HG03280 (cell line): ENCODE measurements around the gene SV2C.

ENCODE experiments used
- ATAC-seq: cut with Tn5 transposase; IDR thresholded peaks from one replicate; pipeline ENCODE4 v1.9.1; 2021; ENCODE audit warnings: mild to moderate bottlenecking, moderate library complexity; ENCODE audit not compliant: unreplicated experiment

Gene SV2C

DNA sequence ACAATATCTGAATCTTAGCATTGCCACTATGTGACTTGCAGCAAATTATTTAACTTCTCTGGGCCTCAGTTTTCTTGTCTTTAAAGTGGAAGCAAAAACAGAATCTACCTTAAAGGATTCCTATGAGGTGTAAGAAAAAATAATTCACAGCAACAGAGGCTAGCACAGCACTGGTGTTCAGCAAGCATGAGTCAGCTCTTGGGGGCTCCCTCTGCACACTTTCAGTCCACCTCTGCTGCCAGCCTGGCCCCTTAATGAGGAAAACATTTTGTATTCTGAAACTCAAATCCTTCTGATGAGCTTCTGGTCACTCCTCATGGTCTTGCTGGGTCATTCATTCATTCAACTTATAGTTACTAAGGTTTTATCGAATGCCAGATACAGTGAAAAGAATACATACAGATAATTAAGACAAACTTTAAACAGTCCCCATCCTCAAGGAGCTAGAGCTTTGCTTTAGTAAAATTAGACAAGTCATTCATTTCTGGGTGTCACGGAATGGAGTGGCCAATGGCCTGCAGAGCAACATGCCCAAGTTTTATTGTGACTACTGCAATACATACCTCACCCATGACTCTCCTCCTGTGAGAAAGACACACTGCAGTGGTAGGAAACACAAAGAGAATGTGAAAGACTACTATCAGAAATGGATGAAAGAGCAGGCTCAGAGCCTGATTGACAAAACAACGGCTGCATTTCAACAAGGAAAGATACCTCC, 293.1 kb downstream of the SV2C start:
- no peak for ATAC-seq

DNA sequence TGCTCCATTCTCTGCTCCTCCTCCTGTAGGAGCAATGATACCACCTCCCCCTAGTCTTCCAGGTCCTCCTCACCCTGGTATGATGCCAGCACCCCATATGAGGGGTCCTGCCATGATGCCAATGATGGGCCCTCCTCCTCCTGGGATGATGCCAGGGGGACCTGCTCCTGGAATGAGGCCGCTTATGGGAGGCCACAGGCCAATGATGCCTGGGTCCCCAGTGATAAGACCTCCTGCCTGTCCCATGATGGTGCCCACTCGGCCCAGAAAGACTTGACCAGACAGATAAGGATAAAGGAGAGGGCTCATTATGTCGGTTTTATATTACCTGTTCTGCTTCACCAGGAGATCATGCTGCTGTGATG, 293.7 kb downstream of the SV2C start:
- ATAC-seq, result no peak

DNA sequence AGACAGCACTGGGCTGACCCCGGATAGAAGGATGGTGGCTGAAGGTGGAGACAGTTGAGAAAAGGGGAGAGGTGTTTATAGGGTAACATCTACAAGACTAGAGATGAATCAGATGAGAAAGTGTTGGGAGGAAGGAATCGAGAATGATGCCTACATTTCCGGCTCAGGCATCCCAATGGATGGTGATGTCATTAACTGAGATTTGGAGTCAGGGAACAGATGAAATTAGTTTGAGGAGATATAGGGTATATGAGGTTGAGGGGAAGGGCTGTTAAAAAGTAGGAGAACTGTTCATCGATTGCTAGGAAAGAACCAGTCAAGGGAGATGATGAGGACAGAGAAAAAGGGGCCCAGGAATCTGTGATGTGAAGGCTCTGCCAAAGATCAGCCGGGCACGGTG, 295.2 kb downstream of the SV2C start:
- no peak for ATAC-seq

DNA sequence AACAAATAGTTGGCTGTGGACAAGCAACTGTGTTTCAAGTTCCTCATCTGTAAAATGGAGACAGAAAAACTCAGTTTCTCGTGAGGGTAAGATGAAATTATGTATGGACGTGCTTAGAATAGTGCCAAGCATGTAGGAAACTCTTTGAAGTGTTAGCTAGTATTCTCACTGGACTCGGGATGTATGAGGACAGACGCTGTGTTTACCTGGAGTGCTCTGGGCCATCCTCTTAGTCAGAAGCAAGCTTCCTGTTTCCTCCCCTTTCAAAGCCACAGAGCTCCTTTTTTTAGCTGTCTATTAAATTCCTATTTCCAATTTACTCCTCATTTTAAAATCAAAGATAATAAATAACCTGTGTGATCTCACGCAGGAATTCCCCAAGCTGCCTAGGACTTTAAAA, 296.1 kb downstream of the SV2C start:
- no peak for ATAC-seq

DNA sequence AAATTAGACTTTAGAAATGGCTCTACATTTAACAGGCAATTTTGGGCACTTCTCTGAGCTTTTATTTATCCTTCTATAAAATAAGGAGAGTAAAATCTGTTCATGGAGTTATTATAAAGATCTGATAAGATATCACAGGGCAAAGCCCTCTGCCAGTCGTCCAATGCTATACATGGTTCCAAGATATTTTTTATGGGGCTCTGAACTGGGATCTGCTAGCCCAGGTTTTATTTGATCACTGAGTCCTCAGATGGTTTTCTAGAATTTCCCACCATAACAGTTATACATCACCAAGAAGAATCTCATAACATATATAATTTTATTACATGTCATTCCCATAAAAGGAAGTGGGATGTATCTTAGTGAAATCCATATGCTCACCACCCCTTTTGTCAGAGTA, 296.7 kb downstream of the SV2C start:
- ATAC-seq, result no peak

DNA sequence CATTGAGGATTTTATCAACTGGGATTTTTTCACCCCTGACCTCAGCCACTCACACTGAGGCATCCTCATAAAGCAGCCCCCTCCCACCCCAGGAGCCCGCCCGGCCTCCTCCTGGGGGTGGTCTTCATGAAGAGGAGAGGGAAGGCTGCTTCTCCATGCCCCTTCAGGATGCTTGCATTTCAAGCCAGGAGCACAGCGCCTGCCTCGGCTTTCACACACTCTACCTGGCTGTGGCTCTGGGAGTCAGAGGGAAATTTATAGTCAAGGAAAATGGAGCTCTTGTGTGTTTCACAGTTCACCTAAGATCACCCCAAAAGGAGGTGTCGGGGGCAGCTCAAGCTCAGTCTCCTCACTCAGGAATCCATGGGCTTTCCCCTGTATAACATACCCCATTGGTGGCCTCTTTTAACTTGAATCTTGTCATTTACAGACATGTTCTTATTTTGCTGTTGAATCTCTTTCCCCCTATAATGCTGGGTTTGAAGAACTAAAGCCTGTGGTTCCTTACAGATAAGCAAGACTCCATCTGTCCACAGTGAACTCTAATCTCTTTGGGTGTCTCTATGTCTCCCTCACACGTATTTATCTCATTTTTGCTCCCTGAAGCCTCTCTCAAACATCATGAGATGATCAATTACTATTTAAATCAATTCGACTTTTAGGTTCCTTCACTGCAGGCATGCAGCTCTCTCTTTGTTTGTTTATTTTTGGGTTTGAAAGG, 297.3 kb downstream of the SV2C start:
- ATAC-seq, result no peak

DNA sequence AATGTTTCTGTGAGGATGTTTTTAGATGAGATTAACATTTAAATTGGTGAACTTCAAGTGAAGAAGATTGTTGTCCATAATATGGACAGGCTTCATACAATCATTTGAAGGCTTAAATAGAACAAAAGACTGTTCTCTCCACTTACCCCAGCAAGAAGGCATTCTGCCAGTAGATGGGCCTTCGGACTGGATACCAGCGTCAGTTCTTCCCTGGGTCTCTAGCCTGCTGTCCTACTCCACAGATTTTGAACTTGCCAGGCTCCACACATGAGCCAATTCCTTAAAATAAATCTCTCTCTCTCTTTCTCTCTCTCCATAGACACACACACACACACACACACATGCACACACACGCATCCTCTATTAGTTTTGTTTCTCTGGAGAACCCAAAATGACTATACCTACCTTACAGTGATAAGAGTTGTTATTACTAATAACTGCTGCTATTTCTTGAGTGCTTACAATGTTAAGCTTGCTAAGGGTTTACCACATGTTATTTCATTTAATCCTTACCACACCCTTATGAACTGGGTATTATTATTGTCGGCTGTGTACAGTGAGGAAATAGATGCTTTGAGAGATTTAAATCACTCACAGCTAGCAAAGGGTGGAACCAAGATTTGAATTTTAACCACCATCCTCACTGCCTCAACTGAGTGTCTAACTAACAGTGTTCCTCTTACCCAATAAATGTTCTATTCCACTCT, 300.1 kb downstream of the SV2C start:
- ATAC-seq, result no peak

DNA sequence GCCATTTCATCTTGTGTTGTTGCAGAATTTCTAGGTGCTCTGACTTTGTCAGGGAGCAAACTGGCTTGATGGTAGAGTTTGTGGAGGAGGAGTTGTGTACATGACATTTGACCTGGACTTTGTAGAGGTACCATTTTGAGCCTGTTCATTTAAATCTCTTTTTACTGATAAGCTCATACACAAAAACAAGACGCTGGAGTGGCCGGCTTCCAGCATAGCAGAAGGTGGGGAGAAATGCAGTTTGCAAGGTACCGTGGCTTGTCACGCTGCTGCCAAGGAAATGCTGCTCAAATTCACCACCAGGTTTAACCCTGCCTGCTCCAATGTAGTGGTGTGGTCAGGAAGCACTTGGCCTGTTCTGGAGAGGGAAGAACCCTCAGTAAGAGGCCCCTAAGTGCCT, 301.0 kb downstream of the SV2C start:
- no peak for ATAC-seq

DNA sequence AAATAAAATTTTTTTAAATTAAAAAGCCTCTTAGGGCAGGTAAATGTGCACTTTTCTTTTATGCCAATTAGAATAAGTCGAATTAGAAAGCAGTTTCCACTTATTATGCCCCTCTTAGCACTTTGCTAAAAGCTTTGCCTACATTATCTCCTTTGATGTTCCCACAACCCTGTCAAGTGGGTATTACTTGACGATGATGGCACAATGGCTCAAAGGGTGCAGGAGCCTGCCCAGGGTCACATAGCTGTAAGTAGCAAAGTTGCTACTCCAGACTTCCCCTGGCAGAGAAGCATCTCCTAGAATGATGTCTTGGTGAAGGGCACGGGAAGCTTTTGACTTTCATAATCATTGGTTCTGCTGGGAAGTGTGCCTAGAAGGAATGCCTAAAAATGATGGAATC, 301.5 kb downstream of the SV2C start:
- no peak for ATAC-seq

DNA sequence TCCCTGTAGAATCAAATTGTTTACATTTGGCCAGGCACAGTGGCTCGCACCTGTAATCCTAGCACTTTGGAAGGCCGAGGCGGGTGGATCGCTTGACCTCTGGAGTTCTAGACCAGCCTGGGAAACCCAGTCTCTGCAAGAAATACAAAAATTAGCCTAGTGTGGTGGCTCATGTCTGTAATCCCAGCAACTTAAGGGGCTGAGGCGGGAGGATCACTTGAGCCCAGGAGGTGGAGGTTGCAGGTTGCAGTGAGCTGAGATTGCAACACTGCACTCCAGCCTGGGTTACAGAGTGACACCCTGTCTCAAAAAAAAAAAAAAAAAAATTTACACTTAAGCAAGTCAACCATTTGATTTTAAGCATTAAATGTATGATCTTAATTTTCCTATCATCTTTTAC, 302.4 kb downstream of the SV2C start:
- no peak for ATAC-seq

DNA sequence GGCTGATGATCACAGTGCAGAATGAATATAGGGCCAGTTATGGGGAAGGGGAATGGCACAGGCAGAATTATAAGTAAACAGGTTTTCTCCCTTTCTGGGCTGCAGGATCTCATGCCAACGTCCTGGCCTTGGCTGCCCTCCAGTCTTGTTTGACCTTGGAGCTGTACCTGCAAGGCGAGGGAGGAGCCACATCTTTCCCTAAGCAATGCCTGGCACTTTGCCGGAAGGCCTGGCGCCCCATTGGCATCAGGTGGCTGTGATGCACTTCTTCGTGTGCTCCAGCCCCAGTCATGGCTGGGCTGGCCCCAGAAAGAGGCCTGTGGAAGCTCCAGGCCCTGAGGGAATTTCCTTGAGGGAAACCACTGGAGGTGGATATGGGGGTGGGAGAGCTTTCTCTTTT, 303.2 kb downstream of the SV2C start:
- no peak for ATAC-seq

DNA sequence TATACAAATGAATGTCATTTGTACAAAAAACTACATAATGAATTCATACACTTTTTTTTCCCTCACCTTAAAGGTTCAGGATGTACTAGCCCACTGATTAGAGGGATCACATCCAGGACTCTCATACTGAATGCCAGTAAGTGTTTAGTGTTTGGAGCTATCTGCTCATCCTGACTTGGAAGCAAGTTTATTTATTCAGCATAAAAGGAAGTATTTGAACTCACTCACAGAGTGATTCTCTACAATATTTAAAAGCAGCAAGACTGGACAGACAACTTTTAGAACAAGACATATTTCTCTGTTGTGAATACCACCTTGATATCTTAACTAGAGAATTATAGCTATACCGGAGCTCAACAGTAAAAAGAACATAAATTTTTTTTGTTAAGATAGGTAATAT, 305.1 kb downstream of the SV2C start:
- no peak for ATAC-seq

DNA sequence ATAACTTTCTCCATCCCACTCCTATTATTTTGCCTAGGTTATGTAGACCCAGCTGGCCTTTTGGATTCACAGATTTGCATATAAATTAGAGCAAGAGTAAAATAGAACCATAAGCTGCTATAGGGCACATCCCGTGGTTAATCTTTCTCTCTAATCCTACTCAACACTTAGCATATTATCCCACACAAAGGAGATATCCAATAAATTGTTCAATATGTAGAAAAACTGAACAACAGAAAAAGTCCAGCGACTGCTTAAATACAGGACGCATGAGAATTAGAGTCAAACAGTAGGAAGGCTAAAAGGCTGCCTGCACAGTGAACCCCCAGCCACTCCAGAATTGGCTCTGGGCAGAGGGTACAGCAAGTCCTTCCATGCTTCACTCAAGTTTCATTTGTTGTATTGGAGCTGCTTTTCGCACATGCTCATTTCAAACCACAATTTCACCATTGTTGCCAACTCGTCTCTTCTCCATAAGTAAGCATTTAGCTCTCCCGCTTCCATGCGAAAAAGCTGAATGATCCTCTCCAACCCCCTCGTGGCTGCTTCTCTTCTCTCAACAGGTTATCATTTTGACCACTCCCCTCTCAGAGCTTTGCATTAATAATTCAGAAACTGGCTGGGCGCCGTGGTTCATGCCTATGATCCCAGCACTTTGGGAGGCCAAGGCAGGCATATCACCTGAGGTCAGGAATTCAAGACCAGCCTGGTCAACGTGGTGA, 305.8 kb downstream of the SV2C start:
- ATAC-seq, result no peak

DNA sequence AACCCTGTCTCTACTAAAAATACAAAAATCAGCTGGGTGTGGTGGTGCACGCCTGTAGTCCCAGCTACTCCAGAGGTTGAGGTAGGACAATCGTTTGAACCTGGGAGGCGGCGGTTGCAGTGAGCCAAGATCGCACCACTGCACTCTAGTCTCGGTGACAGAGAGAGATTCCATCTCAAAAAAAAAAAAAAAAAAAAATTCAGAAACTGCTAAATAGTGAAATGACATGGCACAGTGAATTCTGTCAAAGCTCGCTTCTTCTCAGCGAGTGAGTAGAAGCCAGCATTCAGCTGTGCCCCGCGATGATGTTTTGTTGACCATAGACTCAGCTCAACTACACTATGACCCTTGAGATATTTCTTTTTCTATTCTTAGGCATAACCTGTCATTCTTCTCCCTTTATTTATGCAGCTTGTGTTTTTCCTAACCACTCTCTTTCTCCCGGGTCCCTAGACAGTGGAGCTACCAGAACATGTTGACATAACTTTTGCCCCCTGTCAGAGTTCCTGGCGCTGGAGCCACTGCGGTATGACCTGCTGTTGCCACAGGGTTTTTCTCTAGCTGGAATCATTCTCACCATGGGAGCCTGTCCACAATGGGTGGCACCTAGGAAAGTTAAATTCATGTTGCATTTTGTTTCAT, 306.5 kb downstream of the SV2C start:
- ATAC-seq, result no peak

DNA sequence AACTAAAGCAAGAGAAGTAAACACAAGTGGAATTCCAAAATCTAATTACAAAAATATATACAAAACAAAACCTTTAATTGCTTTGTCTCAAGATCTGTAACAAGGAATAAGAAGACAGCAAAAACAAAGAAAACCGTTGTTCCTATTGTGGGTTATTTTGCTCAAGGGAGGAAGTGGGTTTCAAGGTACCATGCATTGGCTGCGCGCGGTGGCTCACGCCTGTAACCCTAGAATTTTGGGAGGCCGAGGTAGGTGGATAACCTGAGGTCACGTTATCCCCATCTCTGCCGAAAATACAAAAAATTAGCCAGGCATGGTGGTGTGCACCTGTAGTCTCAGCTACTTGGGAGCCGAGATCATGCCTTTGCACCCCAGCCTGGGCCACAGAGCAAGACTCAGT, 307.8 kb downstream of the SV2C start:
- ATAC-seq, result no peak

DNA sequence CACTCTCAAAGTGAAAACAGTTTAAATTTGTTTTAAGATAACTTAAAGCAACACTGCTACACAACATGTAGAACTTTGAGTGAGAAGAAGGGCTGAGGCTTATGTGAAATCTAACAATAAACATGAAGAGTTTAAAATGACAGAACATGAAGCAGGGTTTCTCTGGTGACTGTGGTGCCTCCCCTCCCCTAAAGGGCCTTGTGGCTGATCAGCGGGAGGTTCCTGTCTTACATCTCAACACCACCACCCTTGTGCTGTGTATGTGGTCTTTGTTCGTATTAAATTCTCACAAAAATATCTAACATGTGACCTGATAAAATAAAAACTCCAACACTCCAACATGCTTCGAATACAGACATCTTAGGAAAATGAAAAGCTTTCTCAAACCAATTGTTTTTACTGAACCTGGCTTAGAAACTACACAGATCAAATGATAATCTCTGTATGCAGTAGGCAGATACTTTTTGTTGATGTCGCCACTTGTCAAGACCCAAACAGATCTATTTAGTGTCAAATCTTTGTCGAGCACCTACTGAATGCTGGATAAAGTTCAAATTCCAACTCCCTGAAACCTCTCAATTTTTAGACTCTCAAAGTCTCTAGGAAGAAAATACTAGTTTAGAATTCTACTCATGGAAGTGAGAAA, 310.0 kb downstream of the SV2C start:
- ATAC-seq, result no peak

DNA sequence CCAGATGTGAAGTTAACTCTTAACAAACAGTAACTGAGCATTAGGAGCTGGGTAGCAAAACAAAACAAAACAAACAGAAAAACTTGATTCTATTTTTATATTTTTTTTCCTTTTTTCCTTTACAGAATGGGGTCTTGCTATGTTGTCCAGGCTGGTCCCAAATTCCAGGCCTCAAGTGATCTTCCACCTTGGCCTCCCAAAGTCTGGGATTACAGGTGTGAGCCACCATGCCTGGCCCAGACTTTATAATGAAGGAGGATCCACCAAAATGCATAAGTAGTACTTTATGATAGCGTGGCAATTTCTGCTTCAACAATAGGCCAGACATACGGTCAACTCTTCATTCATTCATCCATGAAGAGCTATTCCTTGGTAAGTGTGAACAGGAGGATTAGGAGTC, 314.0 kb downstream of the SV2C start:
- no peak for ATAC-seq

DNA sequence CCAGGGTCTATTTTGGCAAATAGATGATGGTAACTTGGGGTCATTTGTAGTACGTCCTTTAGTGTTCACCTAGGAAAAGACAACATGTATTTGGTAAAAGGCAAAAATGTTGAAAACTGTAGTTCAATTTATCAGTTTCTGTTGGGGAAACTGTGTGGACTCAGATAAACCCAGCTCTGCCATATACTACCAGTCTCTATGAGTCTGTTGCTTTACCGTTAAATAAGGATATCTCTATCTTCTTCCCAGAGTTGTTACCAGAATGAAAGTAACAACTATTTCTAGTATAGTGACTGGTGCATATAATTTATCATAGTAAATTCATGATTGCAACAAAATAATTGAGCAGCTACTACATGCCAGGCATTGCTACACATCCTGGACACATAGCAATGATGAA, 316.1 kb downstream of the SV2C start:
- no peak for ATAC-seq

DNA sequence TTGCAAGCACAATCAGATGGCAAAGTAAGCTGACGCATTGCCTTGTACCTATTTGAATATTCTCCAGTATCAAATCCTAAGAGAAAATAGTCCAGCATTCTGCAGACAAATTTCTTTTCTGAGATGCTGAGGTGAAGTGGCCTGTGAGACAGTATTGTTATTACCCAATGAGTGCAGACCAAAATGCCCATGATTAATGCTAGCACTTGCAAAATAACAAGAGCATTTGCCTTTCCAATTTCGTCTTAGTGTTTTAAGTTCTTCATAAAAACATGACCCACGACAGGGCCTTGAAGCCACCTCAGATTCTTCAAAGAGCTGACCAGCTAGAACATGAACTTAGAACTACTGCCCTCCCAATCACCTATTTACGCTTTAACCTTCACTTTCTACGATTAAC, 317.3 kb downstream of the SV2C start:
- ATAC-seq, result no peak

DNA sequence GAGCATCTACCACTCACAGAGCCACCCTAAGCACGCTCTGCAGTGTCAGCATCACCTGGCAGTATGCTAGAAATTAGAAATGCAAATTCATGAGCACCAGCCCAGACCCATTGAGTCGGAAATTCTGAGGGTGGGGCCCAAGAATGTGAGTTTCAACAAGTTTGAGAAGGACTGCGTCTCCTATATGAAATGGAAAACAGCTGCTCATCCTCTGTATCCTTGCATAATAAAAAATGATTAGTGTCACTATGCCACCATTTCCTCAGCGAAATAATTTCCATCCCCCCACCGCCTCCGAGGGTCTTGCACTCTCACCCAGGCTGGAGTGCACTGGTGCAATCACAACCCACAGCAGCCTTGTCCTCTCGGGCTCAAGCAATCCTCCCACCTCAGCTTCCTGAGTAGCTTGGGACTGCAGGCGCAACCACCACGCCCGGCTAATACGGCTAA, 318.6 kb downstream of the SV2C start:
- no peak for ATAC-seq
